GM12874 (cell line): Measurements from ENCODE around the gene TPK1.

Source experiments
- CTCF ChIP-seq: IDR thresholded peaks from 2 replicates; pipeline ENCODE4 v1.5.1; 2011; ENCODE audit warnings: low read depth, mild to moderate bottlenecking, control low read depth, low read length, moderate library complexity; ENCODE audit not compliant: insufficient read depth

Gene TPK1

GRCh38 chr7:144821067-144821466 is 14.8 kb downstream of the TPK1 start:
- no peak for TF ChIP-seq CTCF

DNA sequence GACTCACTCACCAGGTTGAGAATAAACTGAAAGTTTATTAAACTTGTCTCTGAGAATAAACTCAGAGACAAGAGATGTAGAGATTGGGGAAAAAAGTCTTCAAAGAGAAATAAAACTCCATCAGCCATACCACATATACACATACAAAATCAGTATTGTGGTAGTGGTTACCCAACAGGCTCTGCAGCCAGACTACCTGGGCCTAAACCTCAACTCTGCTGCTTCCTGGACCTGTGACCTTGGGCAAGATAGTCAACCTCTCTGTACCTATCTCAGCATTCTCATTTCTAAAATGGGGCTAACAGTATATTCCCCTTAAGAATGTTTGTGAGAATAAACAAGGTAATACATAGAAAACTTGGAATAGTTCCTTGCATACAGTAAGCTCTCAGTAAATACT is 15.3 kb downstream of the TPK1 start:
- no peak for TF ChIP-seq CTCF

DNA sequence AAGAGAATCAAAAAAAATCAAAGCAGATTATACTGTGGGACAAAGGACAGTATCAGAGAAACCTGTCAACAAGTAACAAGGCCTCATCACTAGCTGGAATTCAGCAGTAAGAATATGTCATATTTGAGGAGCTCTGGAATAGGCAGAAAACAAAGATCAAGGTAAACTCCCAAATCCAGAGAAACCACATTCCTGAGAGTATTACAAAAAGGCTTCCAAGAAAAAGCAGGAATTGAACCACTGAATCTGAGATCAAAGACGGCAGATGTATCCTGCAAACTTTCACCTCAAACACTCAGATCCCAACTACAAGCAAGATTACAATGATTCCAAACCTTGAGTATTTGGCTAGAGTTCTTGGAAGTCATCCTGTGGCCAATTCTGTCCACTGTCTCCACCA is 16.3 kb downstream of the TPK1 start:
- TF ChIP-seq CTCF = no peak

- no peak for TF ChIP-seq CTCF
Measured at GRCh38 chr7:144818511-144818910, 17.3 kb downstream of the TPK1 start.

- no peak for TF ChIP-seq CTCF
Measured at GRCh38 chr7:144817001-144817400, 18.9 kb downstream of the TPK1 start.

- no peak for TF ChIP-seq CTCF
Measured at GRCh38 chr7:144814299-144814698, 21.6 kb downstream of the TPK1 start.

DNA sequence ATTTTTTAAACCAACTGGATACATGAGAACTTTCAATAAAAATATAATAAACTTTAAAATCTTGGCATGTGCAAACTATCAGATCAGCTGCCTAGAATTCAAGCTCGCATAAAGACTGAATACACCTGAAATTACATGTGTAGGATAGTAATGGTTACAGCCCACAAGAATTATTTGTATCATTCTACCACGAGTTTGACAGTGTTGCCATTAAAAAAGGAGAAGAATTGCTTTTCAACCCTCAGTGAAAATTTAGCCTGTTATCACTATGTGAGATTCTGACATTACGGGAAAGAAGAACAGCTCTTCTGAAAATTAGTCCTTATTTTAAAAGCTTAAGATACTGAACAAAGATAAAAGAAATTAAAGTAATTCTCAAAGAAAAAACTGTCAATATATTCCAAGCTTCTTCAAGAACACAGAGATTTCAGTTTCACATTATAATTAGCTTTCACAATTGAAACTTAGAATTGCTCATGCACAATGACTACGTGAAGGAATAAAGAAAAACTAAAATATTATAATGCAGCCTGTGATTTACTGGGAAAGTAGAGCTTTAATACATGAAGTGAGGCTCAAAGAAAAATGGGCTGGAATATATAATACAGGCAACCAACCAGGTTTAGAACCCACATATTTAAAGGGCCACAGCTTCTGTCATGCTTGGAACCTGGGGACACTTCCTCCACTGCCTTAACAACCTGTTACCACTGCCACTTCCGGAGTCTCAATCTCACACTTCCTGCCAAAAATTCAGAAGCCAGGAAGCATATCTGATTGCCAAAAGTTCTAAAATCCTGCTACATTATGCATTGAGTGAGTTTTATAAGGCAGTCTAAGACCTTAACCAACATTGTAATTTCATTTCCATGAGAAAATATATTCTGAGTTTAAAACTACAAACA is 23.2 kb downstream of the TPK1 start:
- TF ChIP-seq CTCF = no peak
